HEK293T (cell line): Measurements from ENCODE around the gene ZNF724.
A peak's percentile ranks its signal among the peaks of the same experiment; 100 is the strongest.
"Not testable (repeated sequence)": the region's sequence is repeated elsewhere in the genome, so short reads cannot be mapped to it uniquely, and the experiment has no call there.

ENCODE experiments used
- CTCF ChIA-PET: fragments of 350-600 bp; formaldehyde crosslinking; extraction: SDS; loops from one replicate; lab custom pipeline; 2021; ENCODE audit warnings: antibody characterized with exemption, inconsistent platforms; lab: Yijun Ruan, JAX
- POLR2A ChIA-PET: fragments of 350-600 bp; formaldehyde crosslinking; extraction: SDS; loops from one replicate; lab custom pipeline; 2020; ENCODE audit warnings: antibody characterized with exemption, inconsistent platforms; lab: Yijun Ruan, JAX
- DNase-seq: peaks from one replicate; pipeline ENCODE4 v3.0.0; 2012; ENCODE audit warnings: mixed read lengths; ENCODE audit errors: extremely low spot score
- ARNT ChIP-seq: fragments of 450-650 bp; IDR thresholded peaks from 2 replicates; pipeline ENCODE4 v1.6.1; 2017; ENCODE audit warnings: mild to moderate bottlenecking
- BHLHE40 ChIP-seq: fragments of 450-650 bp; IDR thresholded peaks from 2 replicates; pipeline ENCODE4 v1.6.1; 2016; ENCODE audit warnings: mild to moderate bottlenecking, moderate library complexity, borderline replicate concordance
- CTBP1 ChIP-seq: fragments of 450-650 bp; IDR thresholded peaks from 2 replicates; pipeline ENCODE4 v1.6.1; 2016; ENCODE audit warnings: borderline replicate concordance
- ELF4 ChIP-seq: fragments of 450-650 bp; IDR thresholded peaks from 2 replicates; pipeline ENCODE4 v1.6.1; 2017; ENCODE audit warnings: antibody characterized with exemption
- FOXA1 ChIP-seq: fragments of 450-650 bp; IDR thresholded peaks from 2 replicates; pipeline ENCODE4 v1.6.1; 2016; ENCODE audit warnings: mild to moderate bottlenecking
- FOXK2 ChIP-seq: fragments of 450-650 bp; IDR thresholded peaks from 2 replicates; pipeline ENCODE4 v1.6.1; 2016; ENCODE audit warnings: mild to moderate bottlenecking
- FOXM1 ChIP-seq: fragments of 450-650 bp; IDR thresholded peaks from 2 replicates; pipeline ENCODE4 v1.6.1; 2017; ENCODE audit warnings: mild to moderate bottlenecking, borderline replicate concordance
- HDGF ChIP-seq: fragments of 450-650 bp; IDR thresholded peaks from 2 replicates; pipeline ENCODE4 v1.6.1; 2017; ENCODE audit warnings: antibody characterized with exemption, borderline replicate concordance
- L3MBTL2 ChIP-seq: fragments of 450-650 bp; conservative IDR thresholded peaks from 2 replicates; pipeline ENCODE4 v1.6.1; 2016; ENCODE audit warnings: mild to moderate bottlenecking
- LEF1 ChIP-seq: fragments of 450-650 bp; IDR thresholded peaks from 2 replicates; pipeline ENCODE4 v1.6.1; 2017; ENCODE audit warnings: mild to moderate bottlenecking, borderline replicate concordance
- NFRKB ChIP-seq: fragments of 450-650 bp; IDR thresholded peaks from 2 replicates; pipeline ENCODE4 v1.6.1; 2016; ENCODE audit warnings: mild to moderate bottlenecking, moderate library complexity
- SP1 ChIP-seq: fragments of 450-650 bp; IDR thresholded peaks from 2 replicates; pipeline ENCODE4 v1.6.1; 2017
- SUZ12 ChIP-seq: fragments of 450-650 bp; IDR thresholded peaks from 2 replicates; pipeline ENCODE4 v1.6.1; 2016; ENCODE audit warnings: mild to moderate bottlenecking
- TARDBP ChIP-seq: fragments of 450-650 bp; IDR thresholded peaks from 2 replicates; pipeline ENCODE4 v1.6.1; 2016
- ZNF384 ChIP-seq: fragments of 450-650 bp; IDR thresholded peaks from 2 replicates; pipeline ENCODE4 v1.6.1; 2016
- TF ChIP-seq, protein P1 (sequence below): fragments of 450-650 bp; IDR thresholded peaks from 2 replicates; pipeline ENCODE4 v1.6.1; 2016

Gene ZNF724

DNA sequence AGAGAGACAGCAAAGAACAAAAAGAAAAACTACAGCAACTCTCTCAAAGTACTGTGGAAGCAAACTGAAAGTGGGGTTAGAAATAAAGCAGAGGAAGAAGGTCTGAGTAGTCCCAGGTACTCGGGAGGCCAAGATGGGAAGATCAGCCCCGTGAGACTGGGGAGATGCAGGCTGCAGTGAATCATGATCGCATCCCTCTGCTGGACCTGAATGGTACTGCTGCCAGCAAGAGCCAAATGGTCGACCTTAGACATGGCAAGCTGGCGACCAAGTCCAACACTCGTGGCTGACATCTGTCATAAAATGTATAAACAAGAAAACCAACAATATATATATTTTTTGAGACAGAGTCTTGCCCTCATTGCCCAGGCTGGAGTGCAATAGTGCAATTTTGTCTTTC, 33.7 kb upstream of the ZNF724 start:
- POLR2A ChIA-PET: interaction anchor here (1.1 kb wide), 1 partner anchor 10 kb away, joined by 3 read pairs; no protein-coding TSS in a partner anchor
- DNase-seq: peak; percentile 49
- CTCF ChIA-PET: no interaction called here
- TF ChIP-seq BHLHE40 (no peak), LEF1 (no peak), FOXA1 (no peak), CTBP1 (no peak), L3MBTL2 (no peak), ELF4 (no peak), FOXM1 (no peak), TARDBP (no peak), SP1 (no peak), ZNF384 (no peak), ARNT (no peak), SUZ12 (no peak), HDGF (no peak)
- TF ChIP-seq, protein P1, sequence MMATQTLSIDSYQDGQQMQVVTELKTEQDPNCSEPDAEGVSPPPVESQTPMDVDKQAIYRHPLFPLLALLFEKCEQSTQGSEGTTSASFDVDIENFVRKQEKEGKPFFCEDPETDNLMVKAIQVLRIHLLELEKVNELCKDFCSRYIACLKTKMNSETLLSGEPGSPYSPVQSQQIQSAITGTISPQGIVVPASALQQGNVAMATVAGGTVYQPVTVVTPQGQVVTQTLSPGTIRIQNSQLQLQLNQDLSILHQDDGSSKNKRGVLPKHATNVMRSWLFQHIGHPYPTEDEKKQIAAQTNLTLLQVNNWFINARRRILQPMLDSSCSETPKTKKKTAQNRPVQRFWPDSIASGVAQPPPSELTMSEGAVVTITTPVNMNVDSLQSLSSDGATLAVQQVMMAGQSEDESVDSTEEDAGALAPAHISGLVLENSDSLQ: no peak

GRCh38 chr19:23281663-23282276, 31.6 kb upstream of the ZNF724 start:
- CTCF ChIA-PET: no interaction called here
- POLR2A ChIA-PET: no interaction called here
- no peak for DNase-seq
- TF ChIP-seq L3MBTL2 (no peak), ARNT (no peak), ELF4 (no peak), FOXA1 (no peak), FOXM1 (no peak), CTBP1 (no peak), TARDBP (no peak), SP1 (no peak), HDGF (no peak), LEF1 (no peak), BHLHE40 (no peak), FOXK2 (no peak), SUZ12 (no peak), ZNF384 (no peak), NFRKB (no peak)
- TF ChIP-seq, protein P1: no peak

GRCh38 chr19:23278118-23278517, 27.9 kb upstream of the ZNF724 start:
- POLR2A ChIA-PET, CTCF ChIA-PET, DNase-seq: not testable (repeated sequence)

- TF ChIP-seq, protein P1: peak; percentile 48; the same call in 1 of the 2 replicates
- TF ChIP-seq NFRKB: no peak
- CTCF ChIA-PET: no interaction called here
- POLR2A ChIA-PET: interaction anchor here (0.9 to 1.8 kb wide), 7 partner anchors 10 to 1506 kb away, joined by 3 to 28 read pairs (median 3); partner anchors contain the start of genes ZNF100, ZNF675, ZNF724 and ZNF91
- peak; percentile 84 for DNase-seq
Observed at GRCh38 chr19:23273590-23274412, 23.6 kb upstream of the ZNF724 start.

- POLR2A ChIA-PET: interaction anchor here (0.9 to 1.8 kb wide), 7 partner anchors 11 to 1506 kb away, joined by 3 to 28 read pairs (median 3); partner anchors contain the start of genes ZNF100, ZNF675, ZNF724 and ZNF91
- TF ChIP-seq HDGF (no peak), NFRKB (no peak), L3MBTL2 (peak; percentile 42; the same call in 1 of the 2 replicates), ARNT (no peak), FOXA1 (no peak), CTBP1 (no peak), BHLHE40 (no peak)
- DNase-seq: no peak
- CTCF ChIA-PET: no interaction called here
Observed at GRCh38 chr19:23273022-23273589, 22.9 kb upstream of the ZNF724 start.

DNA sequence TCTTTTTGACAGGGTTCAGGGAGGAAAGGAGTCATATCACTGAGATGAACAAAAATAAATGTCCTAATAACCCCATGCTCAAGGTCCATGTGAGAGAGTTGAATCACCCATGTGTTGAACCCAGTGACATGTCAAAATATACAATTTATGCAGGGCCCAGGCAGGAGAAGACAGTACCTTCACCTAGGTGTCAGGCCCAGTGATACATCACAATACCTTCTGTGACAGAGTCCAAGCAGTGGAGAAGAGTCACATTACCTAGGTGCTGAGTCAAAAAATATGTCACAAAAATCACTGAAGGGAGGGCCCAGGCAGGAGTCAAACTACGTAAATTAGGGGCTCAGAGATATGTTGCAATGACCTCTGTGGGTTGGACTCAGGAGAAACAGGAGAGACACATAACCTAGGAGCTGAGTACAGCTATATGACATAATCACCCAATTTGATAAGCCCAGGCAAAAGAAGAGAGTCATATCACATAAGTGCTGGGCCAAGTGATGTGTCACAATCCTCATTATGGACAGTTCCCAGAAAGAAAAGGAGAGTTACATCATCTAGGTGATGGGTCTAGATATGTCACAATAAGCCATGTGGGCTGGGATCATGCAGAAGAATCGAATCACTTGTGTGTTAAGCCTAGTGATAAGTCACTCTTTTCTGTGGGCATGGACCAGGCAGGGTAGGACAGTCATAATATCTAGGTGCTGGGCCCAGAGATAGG, 13.8 kb upstream of the ZNF724 start:
- ChIA-PET POLR2A (interaction anchor here (1.6 kb wide), 1 partner anchor 14 kb away, joined by 4 read pairs; the partner anchor contains the start of gene ZNF724), CTCF (no interaction called here)
- TF ChIP-seq L3MBTL2 (no peak), FOXM1 (no peak), BHLHE40 (no peak), HDGF (no peak), ELF4 (no peak), TARDBP (no peak), FOXK2 (no peak), NFRKB (no peak)
- TF ChIP-seq, protein P1: no peak
- DNase-seq: no peak
